GM12801 (cell line): ENCODE data around the gene CALCOCO1.

ENCODE experiments used
- CTCF ChIP-seq: IDR thresholded peaks from one replicate; pipeline ENCODE4 v1.5.1; 2011; ENCODE audit warnings: control low read depth; ENCODE audit not compliant: insufficient read length; ENCODE audit errors: extremely low read depth

Gene CALCOCO1

DNA sequence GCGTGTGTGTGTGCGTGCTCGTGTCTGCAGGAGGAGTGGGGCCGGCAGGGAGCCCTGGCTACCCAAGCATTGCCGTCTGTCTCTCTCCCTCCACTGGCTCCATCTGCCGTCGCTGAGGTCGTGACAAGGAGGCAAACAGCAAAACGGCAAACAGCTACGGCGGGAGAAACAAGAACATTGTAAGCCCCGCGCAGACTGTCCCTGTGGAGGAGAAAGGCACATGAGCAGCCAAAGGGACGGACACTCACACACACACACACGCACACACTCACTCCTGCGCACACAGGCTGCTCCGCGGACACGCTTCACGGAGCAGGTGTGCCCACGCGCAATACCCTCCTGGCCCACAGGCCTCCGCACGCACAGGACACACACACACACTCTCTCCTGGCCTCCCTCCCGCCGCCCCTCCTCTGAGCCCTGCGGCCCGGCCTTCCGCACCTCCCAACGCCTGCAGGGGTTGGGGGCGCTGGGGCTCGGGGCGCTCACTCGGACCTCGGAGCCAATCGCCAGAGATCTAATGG lies 23.6 kb upstream of the CALCOCO1 start:
- no peak for TF ChIP-seq CTCF

DNA sequence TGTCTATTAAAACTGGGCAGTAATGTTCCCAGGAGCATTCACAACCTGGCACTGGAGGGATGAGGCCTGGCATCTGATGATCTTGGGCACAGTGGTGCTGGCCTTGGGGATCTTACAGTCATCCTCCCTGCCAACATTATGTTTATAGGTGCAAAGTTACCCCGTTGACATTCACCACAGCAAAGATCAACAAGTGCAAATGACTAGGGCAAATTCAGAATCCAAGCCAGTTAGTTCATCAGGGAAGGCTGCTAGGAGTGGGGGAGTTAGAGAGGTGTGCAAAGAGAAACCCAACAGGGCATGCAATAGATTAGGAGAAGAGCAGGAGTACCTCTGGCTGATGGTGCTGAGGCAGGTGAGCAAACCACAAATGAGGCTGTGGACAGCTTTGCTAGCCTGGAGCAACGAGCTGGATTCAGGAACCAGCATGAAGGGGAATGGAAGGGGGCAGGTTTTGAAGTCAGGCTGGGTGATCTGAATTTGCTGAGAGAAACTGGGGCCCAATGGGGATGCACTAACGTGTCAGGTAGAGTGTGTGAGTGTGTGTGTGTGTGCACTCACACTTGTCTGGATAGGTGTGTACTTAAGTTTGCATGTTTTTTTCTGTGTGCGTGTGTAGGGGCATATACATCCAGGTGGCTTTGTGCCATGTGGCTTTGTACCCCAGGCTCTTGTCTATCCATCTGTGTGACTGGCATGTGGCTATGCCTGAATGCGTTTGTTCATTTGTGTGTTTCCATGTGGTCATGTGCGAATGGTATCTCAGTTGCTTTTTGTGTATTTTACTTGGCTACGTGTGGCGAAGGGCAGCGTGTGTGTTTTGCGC lies 22.9 kb upstream of the CALCOCO1 start:
- no peak for TF ChIP-seq CTCF

DNA sequence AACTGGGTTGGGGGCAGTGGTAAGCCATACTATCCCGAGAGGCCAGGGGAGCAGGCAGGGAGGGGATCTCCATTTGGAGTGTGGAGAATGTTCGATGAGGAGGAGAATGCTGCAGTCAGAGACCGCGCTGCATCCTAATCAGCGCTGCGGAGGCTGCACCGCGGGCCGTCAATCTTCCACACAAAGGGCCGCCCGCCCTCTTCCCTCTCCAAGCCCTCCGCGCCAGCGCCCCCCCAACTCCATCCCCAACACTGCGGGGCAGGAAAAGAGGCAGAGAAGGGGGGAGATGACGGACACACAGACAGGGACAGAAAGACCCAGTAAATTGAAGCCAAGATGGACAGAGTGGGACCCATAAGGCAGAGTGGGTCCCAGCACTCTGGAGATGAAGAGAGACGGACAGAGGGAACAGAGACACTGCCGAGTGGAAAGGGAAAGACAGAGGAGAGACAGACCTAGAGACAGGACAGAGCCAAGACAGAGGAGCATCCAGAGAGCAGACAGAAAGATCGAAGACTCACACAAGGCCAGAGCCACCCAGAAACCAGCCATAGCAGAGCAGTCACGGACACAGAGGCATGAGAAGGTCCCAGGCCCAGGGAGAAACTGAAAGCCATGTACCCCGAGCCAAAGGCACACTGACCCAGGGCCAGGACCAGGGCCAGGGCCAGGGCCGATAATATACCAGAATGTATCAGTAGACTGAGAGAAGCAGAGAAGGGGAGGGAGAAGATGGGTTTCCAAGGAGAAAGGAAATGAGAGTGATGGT lies 21.0 kb upstream of the CALCOCO1 start:
- TF ChIP-seq CTCF, result no peak

GRCh38 chr12:53747095-53747494 lies 19.8 kb upstream of the CALCOCO1 start:
- TF ChIP-seq CTCF, result no peak

DNA sequence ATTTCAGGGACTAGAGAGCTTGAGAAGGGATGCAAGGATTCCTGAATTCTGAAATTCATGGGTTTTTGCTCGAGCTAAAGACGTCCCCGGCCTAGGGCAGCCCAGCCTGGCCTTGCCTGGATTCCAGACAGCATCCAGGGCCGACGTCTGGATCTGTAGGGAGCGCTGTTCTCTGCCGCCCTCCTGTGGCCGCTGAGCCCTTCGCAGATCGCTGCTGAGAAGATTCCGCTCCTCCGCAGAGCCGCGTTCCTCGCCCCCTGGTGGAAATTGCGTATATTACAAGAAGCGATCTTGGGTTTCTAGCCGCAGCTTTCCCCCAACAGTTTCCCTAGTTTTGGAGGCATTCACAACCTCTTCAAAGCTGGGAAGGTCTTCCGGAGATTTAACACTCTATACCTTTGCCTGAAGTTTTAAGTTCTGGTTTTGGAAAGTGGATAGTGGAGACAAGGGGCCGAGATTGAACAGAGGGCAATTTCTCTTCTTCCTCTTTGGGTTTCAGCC lies 19.4 kb upstream of the CALCOCO1 start:
- peak; percentile 95 for TF ChIP-seq CTCF

DNA sequence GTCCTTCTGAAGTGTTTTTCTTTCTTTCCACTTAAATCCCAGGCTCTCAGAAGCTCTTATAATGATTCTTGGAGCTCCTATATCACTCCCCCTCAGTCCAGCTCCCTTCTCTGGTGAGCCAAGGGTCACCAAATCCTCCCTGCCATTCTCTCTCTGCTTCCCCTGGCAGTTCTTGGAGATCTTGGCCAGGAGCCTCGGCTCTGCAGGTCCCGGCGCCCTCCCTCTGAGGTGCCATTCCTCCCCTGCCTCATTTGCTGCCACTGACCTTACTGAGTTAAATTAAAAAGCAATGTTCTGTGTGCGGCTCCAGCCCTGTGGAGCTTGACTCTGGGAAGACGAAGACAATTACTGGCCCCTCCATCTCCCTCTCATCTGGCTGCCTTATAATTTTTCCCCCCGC lies 17.5 kb upstream of the CALCOCO1 start:
- TF ChIP-seq CTCF, result no peak

DNA sequence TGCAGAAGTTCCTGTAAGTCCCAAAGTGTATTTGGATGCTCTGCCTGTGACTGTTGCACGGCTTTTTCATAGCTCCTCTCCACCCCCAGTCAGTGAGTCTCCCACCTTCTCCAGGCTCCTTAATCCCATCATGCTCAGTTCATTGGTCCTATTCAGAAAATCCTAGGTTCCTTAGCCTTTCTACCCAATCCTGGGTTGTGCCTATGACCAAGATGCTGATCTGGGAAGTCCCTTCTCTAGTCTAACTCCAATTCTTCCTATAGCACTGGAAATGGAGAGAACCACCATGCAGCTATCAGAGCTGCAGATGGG lies 16.8 kb upstream of the CALCOCO1 start:
- TF ChIP-seq CTCF, result no peak
